CD4-positive, alpha-beta T cell treated with Interleukin-2 at 100 ng/mL for 4 hours (primary cell): Measurements from ENCODE around the gene TANGO6.
"Not testable (repeated sequence)": the region's sequence is repeated elsewhere in the genome, so short reads cannot be mapped to it uniquely, and the experiment has no call there.

Experiments
- DNase-seq: peaks from one replicate; pipeline ENCODE4 v3.0.0-alpha.2; 2020; ENCODE audit warnings: low spot score

Gene TANGO6

GRCh38 chr16:68972720-68973119 is 129.4 kb downstream of the TANGO6 start:
- DNase-seq, result no peak

GRCh38 chr16:68973611-68974120 is 130.3 kb downstream of the TANGO6 start:
- DNase-seq, result no peak

GRCh38 chr16:68978303-68978954 is 135.1 kb downstream of the TANGO6 start:
- DNase-seq, result no peak

- no peak for DNase-seq
Measured at GRCh38 chr16:68980695-68981315, 137.5 kb downstream of the TANGO6 start.

GRCh38 chr16:68981971-68982370 is 138.6 kb downstream of the TANGO6 start:
- no peak for DNase-seq

- no peak for DNase-seq
Measured at GRCh38 chr16:68984467-68984866, 141.1 kb downstream of the TANGO6 start.

- DNase-seq, result no peak
Measured at GRCh38 chr16:68985268-68985667, 141.9 kb downstream of the TANGO6 start.

GRCh38 chr16:68985855-68986254 is 142.5 kb downstream of the TANGO6 start:
- DNase-seq, result no peak

- no peak for DNase-seq
Measured at GRCh38 chr16:68987734-68988457, 144.6 kb downstream of the TANGO6 start.

- DNase-seq, result not testable (repeated sequence)
Measured at GRCh38 chr16:68990172-68990845, 147.0 kb downstream of the TANGO6 start.

- DNase-seq, result no peak
Measured at GRCh38 chr16:68991075-68991474, 147.7 kb downstream of the TANGO6 start.

- DNase-seq, result no peak
Measured at GRCh38 chr16:68992521-68992920, 149.2 kb downstream of the TANGO6 start.

- DNase-seq, result no peak
Measured at GRCh38 chr16:68993456-68993855, 150.1 kb downstream of the TANGO6 start.

GRCh38 chr16:68993885-68994284 is 150.6 kb downstream of the TANGO6 start:
- DNase-seq, result no peak

GRCh38 chr16:68994324-68994723 is 151.0 kb downstream of the TANGO6 start:
- DNase-seq, result no peak

GRCh38 chr16:68995011-68995504 is 151.7 kb downstream of the TANGO6 start:
- no peak for DNase-seq

- no peak for DNase-seq
Measured at GRCh38 chr16:68997564-68997963, 154.2 kb downstream of the TANGO6 start.

GRCh38 chr16:68999114-68999513 is 155.8 kb downstream of the TANGO6 start:
- DNase-seq, result no peak

- DNase-seq, result no peak
Measured at GRCh38 chr16:69003500-69003899, 160.2 kb downstream of the TANGO6 start.

GRCh38 chr16:69005641-69006355 is 162.5 kb downstream of the TANGO6 start:
- DNase-seq, result no peak

GRCh38 chr16:69012906-69013305 is 169.6 kb downstream of the TANGO6 start:
- no peak for DNase-seq

GRCh38 chr16:69013991-69014390 is 170.7 kb downstream of the TANGO6 start:
- no peak for DNase-seq
